ENCODE data around the gene KCNG4. TPM values are rescaled to one million over a fixed set of nuclear protein-coding genes. Genes with fewer than 3 reads are reported as not detected.

Gene KCNG4
- total RNA-seq, 2 experiments from 2014 or later, result not detected

- Mint-ChIP-seq H3K9me3 (no peaks in the 10 kb centered on the region), H3K4me3 (no peak overlapping the region), H3K4me1 (ENCODE audit: low read depth) (no peaks in the 10 kb centered on the region), H3K27me3 (peaks cover 4% of the 10 kb centered on the region), H3K27ac (no peak overlapping the region), H3K36me3 (ENCODE audit: low read depth) (no peaks in the 10 kb centered on the region)
- CTCF ChIA-PET, result no interaction called here
- no peak for TF ChIP-seq CTCF (IDR thresholded peaks at IDR 0.05)
- DNase-seq (no peak), ATAC-seq (no peak)
- intact Hi-C loops (cut with micrococcal nuclease), result no loop called here
- POLR2A ChIA-PET, result no interaction called here
These were observed 6.1 kb downstream of the KCNG4 start for GRCh38 chr16:84233748-84234147.

GRCh38 chr16:84232969-84233368 is 6.8 kb downstream of the KCNG4 start:
- DNase-seq, result no peak
- Mint-ChIP-seq H3K27ac (no peak overlapping the region), H3K9me3 (no peaks in the 10 kb centered on the region), H3K27me3 (peaks cover 4% of the 10 kb centered on the region), H3K4me1 (ENCODE audit: low read depth) (no peaks in the 10 kb centered on the region), H3K4me3 (no peak overlapping the region), H3K36me3 (ENCODE audit: low read depth) (no peaks in the 10 kb centered on the region)
- no peak for TF ChIP-seq CTCF (IDR thresholded peaks at IDR 0.05)
- ChIA-PET POLR2A (no interaction called here), CTCF (no interaction called here)
- no peak for ATAC-seq
- intact Hi-C loops (cut with micrococcal nuclease), result no loop called here

GRCh38 chr16:84232060-84232459 is 7.8 kb downstream of the KCNG4 start:
- peaks cover 6% of the 10 kb centered on the region for H3K27me3 Mint-ChIP-seq
- H3K9me3 Mint-ChIP-seq, result no peaks in the 10 kb centered on the region
- ATAC-seq, result no peak

GRCh38 chr16:84229471-84229870 is 10.3 kb downstream of the KCNG4 start:
- no peaks in the 10 kb centered on the region for H3K4me1 Mint-ChIP-seq (ENCODE audit: low read depth)
- no peak overlapping the region for H3K4me3 Mint-ChIP-seq
- intact Hi-C loops (cut with micrococcal nuclease), result no loop called here
- peaks cover 11% of the 10 kb centered on the region for H3K27me3 Mint-ChIP-seq
- no peak overlapping the region for H3K27ac Mint-ChIP-seq
- no peaks in the 10 kb centered on the region for H3K9me3 Mint-ChIP-seq
- no peaks in the 10 kb centered on the region for H3K36me3 Mint-ChIP-seq (ENCODE audit: low read depth)
- DNase-seq, result no peak
- no peak for TF ChIP-seq CTCF (IDR thresholded peaks at IDR 0.05)
- no peak for ATAC-seq
- ChIA-PET POLR2A (no interaction called here), CTCF (interaction anchor here (0.8 kb wide), 1 partner anchor 48 kb away, joined by 3 read pairs; no protein-coding TSS in a partner anchor)

More at GRCh38 chr16:84232060-84232459, 7.8 kb downstream of the KCNG4 start:
- H3K4me1 Mint-ChIP-seq (ENCODE audit: low read depth), result no peaks in the 10 kb centered on the region
- CTCF ChIA-PET, result no interaction called here
- no peaks in the 10 kb centered on the region for H3K36me3 Mint-ChIP-seq (ENCODE audit: low read depth)
- no peak overlapping the region for H3K4me3 Mint-ChIP-seq
- TF ChIP-seq CTCF (IDR thresholded peaks at IDR 0.05), result no peak
- H3K27ac Mint-ChIP-seq, result no peak overlapping the region
- DNase-seq, result no peak
- intact Hi-C loops (cut with micrococcal nuclease), result no loop called here
- POLR2A ChIA-PET, result no interaction called here

- no peaks in the 10 kb centered on the region for H3K4me1 Mint-ChIP-seq (ENCODE audit: low read depth)
- DNase-seq, result no peak
- H3K27ac Mint-ChIP-seq, result no peak overlapping the region
- no peak for ATAC-seq
- H3K36me3 Mint-ChIP-seq (ENCODE audit: low read depth), result no peaks in the 10 kb centered on the region
- no peak overlapping the region for H3K4me3 Mint-ChIP-seq
- ChIA-PET POLR2A (no interaction called here), CTCF (interaction anchor here (0.8 to 0.9 kb wide), 2 partner anchors 48 to 49 kb away, joined by 3 read pairs; no protein-coding TSS in a partner anchor)
- peaks cover 11% of the 10 kb centered on the region for H3K27me3 Mint-ChIP-seq
- H3K9me3 Mint-ChIP-seq, result no peaks in the 10 kb centered on the region
- TF ChIP-seq CTCF (IDR thresholded peaks at IDR 0.05), result no peak
- intact Hi-C loops (cut with micrococcal nuclease), result no loop called here
These were observed 11.5 kb downstream of the KCNG4 start for GRCh38 chr16:84228256-84228838.
